Fibroblast of the aortic adventitia (primary cell): Measurements from ENCODE around the gene KCNK17. TPM values are rescaled to one million over a fixed set of nuclear protein-coding genes. Genes with fewer than 3 reads are reported as not detected.

ENCODE experiments used
- DNase-seq: peaks from one replicate; pipeline ENCODE4 v3.0.0-alpha.2; 2010; ENCODE audit warnings: low read depth
- H3K4me3 ChIP-seq: 2 replicates; pipeline ENCODE4 v1.5.1; 2011; ENCODE audit warnings: low read depth, mild to moderate bottlenecking, control low read depth, low read length, moderate library complexity
- CTCF ChIP-seq: IDR thresholded peaks from 2 replicates; pipeline ENCODE4 v1.5.1; 2011; ENCODE audit warnings: mild to moderate bottlenecking, low read length, control low read depth, inconsistent platforms; ENCODE audit not compliant: insufficient read depth
- total RNA-seq: library from RNA; depleted of rRNA; stranded (reverse); fragments of >200 nt; gene quantifications from 2 replicates; pipeline ENCODE4 v1.2.3, GENCODE V29; 2012; ENCODE audit warnings: low replicate concordance

KCNK17 gene
- total RNA-seq, 1 donor: not detected

GRCh38 chr6:39254999-39255535 lies 59.2 kb downstream of the KCNK17 start:
- H3K4me3 ChIP-seq: no peak overlapping the region
- no peak for DNase-seq
- TF ChIP-seq CTCF: no peak

GRCh38 chr6:39251406-39251805 lies 62.8 kb downstream of the KCNK17 start:
- no peak for DNase-seq
- H3K4me3 ChIP-seq: no peak overlapping the region
- no peak for TF ChIP-seq CTCF

GRCh38 chr6:39250507-39250906 lies 63.7 kb downstream of the KCNK17 start:
- no peak overlapping the region for H3K4me3 ChIP-seq
- DNase-seq: no peak
- no peak for TF ChIP-seq CTCF

- no peak for DNase-seq
- no peak for TF ChIP-seq CTCF
- no peak overlapping the region for H3K4me3 ChIP-seq
Observed at GRCh38 chr6:39249278-39249677, 64.9 kb downstream of the KCNK17 start.

Other genes with a start within 250 kb of the KCNK17 start
- 15.9 and 27.8 TPM in 2 replicates for gene SAYSD1, start 199.2 kb downstream of the KCNK17 start, total RNA-seq
- gene KCNK5, start 84.9 kb downstream of the KCNK17 start, total RNA-seq: under 0.01 TPM in 1 of 2 replicates, not detected in the other
- gene KCNK16, start 8.3 kb upstream of the KCNK17 start, total RNA-seq: not detected in 2 replicates